CD4-positive, alpha-beta T cell (primary cell): ENCODE data around the gene SLC7A6. TPM values are rescaled to one million over a fixed set of nuclear protein-coding genes. Genes with fewer than 3 reads are reported as not detected.

Experiments used
- ATAC-seq: fragments of 200-7000 bp; cut with Tn5 transposase; one replicate; pipeline ENCODE4 v1.10.0; 2022; ENCODE audit warnings: mild to moderate bottlenecking; ENCODE audit not compliant: poor library complexity
- CTCF ChIA-PET: fragments of 350-600 bp; sonication (Branson Sonifier 250); formaldehyde crosslinking; loops from one replicate; lab custom pipeline; 2021; ENCODE audit warnings: antibody characterized with exemption, inconsistent platforms; lab: Charles Lee
- POLR2A ChIA-PET: fragments of 350-600 bp; sonication (Branson Sonifier 250); formaldehyde crosslinking; loops from one replicate; lab custom pipeline; 2021; ENCODE audit warnings: antibody characterized with exemption, inconsistent platforms; lab: Charles Lee
- DNase-seq, 14 experiments: peaks; one replicate each; pipeline ENCODE4 v3.0.0-alpha.2; 2013 to 2020; ENCODE audit warnings: mixed read lengths in 2 of 14
- H3K27ac ChIP-seq, 2 donors: one replicate each; pipeline versions ENCODE4 v1.5.1 to v1.7.0; 2013; ENCODE audit warnings: low read length in 2 of 2, low read depth in 1 of 2, mild to moderate bottlenecking in 1 of 2
- H3K27me3 ChIP-seq, 2 experiments: 1 replicate in 1 of 2; 2 replicates in 1 of 2; pipeline versions ENCODE4 v1.6.1 to v1.7.0; 2013; ENCODE audit warnings: low read length in 2 of 2, control low read depth in 1 of 2, mild to moderate bottlenecking in 1 of 2, moderate library complexity in 1 of 2; ENCODE audit not compliant: insufficient read depth in 2 of 2, control insufficient read depth in 1 of 2
- H3K36me3 ChIP-seq: one replicate; pipeline ENCODE4 v1.6.1; 2013; ENCODE audit warnings: low read length, control low read depth; ENCODE audit not compliant: insufficient read depth
- H3K4me1 ChIP-seq: one replicate; pipeline ENCODE4 v1.6.1; 2013; ENCODE audit warnings: low read length, control low read depth; ENCODE audit not compliant: insufficient read depth
- H3K4me3 ChIP-seq: one replicate; pipeline ENCODE4 v1.5.1; 2013; ENCODE audit warnings: mild to moderate bottlenecking, low read length, moderate library complexity
- H3K9me3 ChIP-seq, 2 experiments: 1 replicate in 1 of 2; 2 replicates in 1 of 2; pipeline versions ENCODE4 v1.6.1 to v1.7.0; 2013; ENCODE audit warnings: low read length in 2 of 2, mild to moderate bottlenecking in 2 of 2, control low read depth in 1 of 2, moderate library complexity in 1 of 2; ENCODE audit not compliant: control insufficient read depth in 1 of 2, insufficient read depth in 1 of 2
- H3K27ac Mint-ChIP-seq: one replicate; pipeline ENCODE4 v1.8.0; 2020; ENCODE audit warnings: mixed read lengths
- H3K27me3 Mint-ChIP-seq: one replicate; pipeline ENCODE4 v1.8.0; 2021; ENCODE audit warnings: mixed read lengths
- H3K36me3 Mint-ChIP-seq: one replicate; pipeline ENCODE4 v1.8.0; 2021; ENCODE audit warnings: low read depth, mixed read lengths
- H3K4me1 Mint-ChIP-seq: one replicate; pipeline ENCODE4 v1.8.0; 2021; ENCODE audit warnings: low read depth, mixed read lengths
- H3K4me3 Mint-ChIP-seq: one replicate; pipeline ENCODE4 v1.8.0; 2020; ENCODE audit warnings: mild to moderate bottlenecking, mixed read lengths
- H3K9me3 Mint-ChIP-seq: one replicate; pipeline ENCODE4 v1.8.0; 2020; ENCODE audit warnings: mixed read lengths
- CTCF ChIP-seq: fragments of 200-600 bp; IDR thresholded peaks from one replicate; pipeline ENCODE4 v1.8.0; 2022; ENCODE audit warnings: antibody characterized with exemption, mild to moderate bottlenecking
- intact Hi-C, 2 experiments: fragments of 100-400 bp; cut with DNase I in 1 of 2; cut with micrococcal nuclease in 1 of 2; formaldehyde crosslinking; loops; one replicate each; pipeline versions ENCODE4 v1.15.1 to v1.9.0; 2023 to 2025; cut with DNase I, micrococcal nuclease
- total RNA-seq, 174 experiments: library from RNA in 2 of 174; stranded (reverse) in 2 of 174; gene quantifications; one replicate each; pipeline ENCODE4 v1.2.3 and lab custom pipeline; 2021 to 2026

Gene SLC7A6
- total RNA-seq, 2 experiments from 2014 or later = 187 to 197 TPM

GRCh38 chr16:68230176-68230571 is 34.2 kb upstream of the SLC7A6 start:
- DNase-seq (peak in 1 of 14 experiments; percentile 32), ATAC-seq (no peak)
- TF ChIP-seq CTCF = no peak
- Mint-ChIP-seq H3K27me3 (no peaks in the 10 kb centered on the region), H3K27ac (no peak overlapping the region), H3K36me3 (peaks cover 21% of the 10 kb centered on the region), H3K9me3 (no peaks in the 10 kb centered on the region), H3K4me3 (no peak overlapping the region), H3K4me1 (peaks cover 42% of the 10 kb centered on the region)
- intact Hi-C loops = loop anchor here in 1 of 2 experiments (2.0 to 10.0 kb wide), 3 partner anchors 155 to 955 kb away; partner anchors contain the start of gene SNTB2
- no peak overlapping the region for H3K4me3 ChIP-seq
- peaks cover 23% of the 10 kb centered on the region for H3K4me1 ChIP-seq
- ChIA-PET CTCF (interaction anchor here (0.6 to 1.3 kb wide), 6 partner anchors 30 to 709 kb away, joined by 3 to 4 read pairs (median 3); no protein-coding TSS in a partner anchor), POLR2A (interaction anchor here (0.6 kb wide), 1 partner anchor 159 kb away, joined by 3 read pairs; no protein-coding TSS in a partner anchor)
- H3K9me3 ChIP-seq = no peaks in the 10 kb centered on the region
- H3K27me3 ChIP-seq = no peaks in the 10 kb centered on the region
- no peak overlapping the region for H3K27ac ChIP-seq
- H3K36me3 ChIP-seq = peaks cover 57% of the 10 kb centered on the region

- TF ChIP-seq CTCF = no peak
- Mint-ChIP-seq H3K36me3 (peaks cover 21% of the 10 kb centered on the region), H3K4me3 (no peak overlapping the region), H3K27me3 (no peaks in the 10 kb centered on the region), H3K4me1 (peaks cover 34% of the 10 kb centered on the region), H3K27ac (no peak overlapping the region), H3K9me3 (no peaks in the 10 kb centered on the region)
- intact Hi-C loops = loop anchor here in 1 of 2 experiments (2.0 to 10.0 kb wide), 3 partner anchors 156 to 954 kb away; partner anchors contain the start of gene SNTB2
- ChIA-PET CTCF (no interaction called here), POLR2A (no interaction called here)
- Histone ChIP-seq H3K4me1 (peaks cover 23% of the 10 kb centered on the region), H3K36me3 (peaks cover 49% of the 10 kb centered on the region), H3K9me3 (no peaks in the 10 kb centered on the region), H3K27ac (no peak overlapping the region), H3K27me3 (no peaks in the 10 kb centered on the region), H3K4me3 (no peak overlapping the region)
- no peak for ATAC-seq
- peak in 1 of 14 experiments; percentile 32 for DNase-seq
Measured at GRCh38 chr16:68230956-68231355, 33.4 kb upstream of the SLC7A6 start.

GRCh38 chr16:68231384-68232136 is 32.8 kb upstream of the SLC7A6 start:
- peak in 1 of 14 experiments; percentile 34 for DNase-seq
- peaks cover 21% of the 10 kb centered on the region for H3K36me3 Mint-ChIP-seq
- intact Hi-C loops = loop anchor here in 1 of 2 experiments (2.0 to 10.0 kb wide), 3 partner anchors 157 to 953 kb away; partner anchors contain the start of gene SNTB2
- H3K36me3 ChIP-seq = peaks cover 43% of the 10 kb centered on the region
- peaks cover 22% of the 10 kb centered on the region for H3K4me1 ChIP-seq
- ChIA-PET CTCF (no interaction called here), POLR2A (no interaction called here)
- H3K27me3 ChIP-seq = no peaks in the 10 kb centered on the region
- no peaks in the 10 kb centered on the region for H3K9me3 Mint-ChIP-seq
- no peaks in the 10 kb centered on the region for H3K27me3 Mint-ChIP-seq
- H3K4me3 ChIP-seq = no peak overlapping the region
- no peak overlapping the region for H3K27ac Mint-ChIP-seq
- peaks cover 35% of the 10 kb centered on the region for H3K4me1 Mint-ChIP-seq
- TF ChIP-seq CTCF = no peak
- no peak overlapping the region for H3K27ac ChIP-seq
- no peak for ATAC-seq
- no peak overlapping the region for H3K4me3 Mint-ChIP-seq
- H3K9me3 ChIP-seq = peaks cover 0 to 5% of the 10 kb centered on the region in 2 experiments
